GM12872 (cell line): Measurements from ENCODE around the gene PRKAG2.

Experiments
- TF ChIP-seq, protein P1 (sequence below): IDR thresholded peaks from 3 replicates; pipeline ENCODE4 v1.5.1; 2011; ENCODE audit warnings: low read depth, mild to moderate bottlenecking, low read length, moderate library complexity; ENCODE audit not compliant: insufficient read depth

Gene PRKAG2

GRCh38 chr7:151742713-151743480, 134.0 kb downstream of the PRKAG2 start:
- TF ChIP-seq, protein P1, sequence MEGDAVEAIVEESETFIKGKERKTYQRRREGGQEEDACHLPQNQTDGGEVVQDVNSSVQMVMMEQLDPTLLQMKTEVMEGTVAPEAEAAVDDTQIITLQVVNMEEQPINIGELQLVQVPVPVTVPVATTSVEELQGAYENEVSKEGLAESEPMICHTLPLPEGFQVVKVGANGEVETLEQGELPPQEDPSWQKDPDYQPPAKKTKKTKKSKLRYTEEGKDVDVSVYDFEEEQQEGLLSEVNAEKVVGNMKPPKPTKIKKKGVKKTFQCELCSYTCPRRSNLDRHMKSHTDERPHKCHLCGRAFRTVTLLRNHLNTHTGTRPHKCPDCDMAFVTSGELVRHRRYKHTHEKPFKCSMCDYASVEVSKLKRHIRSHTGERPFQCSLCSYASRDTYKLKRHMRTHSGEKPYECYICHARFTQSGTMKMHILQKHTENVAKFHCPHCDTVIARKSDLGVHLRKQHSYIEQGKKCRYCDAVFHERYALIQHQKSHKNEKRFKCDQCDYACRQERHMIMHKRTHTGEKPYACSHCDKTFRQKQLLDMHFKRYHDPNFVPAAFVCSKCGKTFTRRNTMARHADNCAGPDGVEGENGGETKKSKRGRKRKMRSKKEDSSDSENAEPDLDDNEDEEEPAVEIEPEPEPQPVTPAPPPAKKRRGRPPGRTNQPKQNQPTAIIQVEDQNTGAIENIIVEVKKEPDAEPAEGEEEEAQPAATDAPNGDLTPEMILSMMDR: no peak

DNA sequence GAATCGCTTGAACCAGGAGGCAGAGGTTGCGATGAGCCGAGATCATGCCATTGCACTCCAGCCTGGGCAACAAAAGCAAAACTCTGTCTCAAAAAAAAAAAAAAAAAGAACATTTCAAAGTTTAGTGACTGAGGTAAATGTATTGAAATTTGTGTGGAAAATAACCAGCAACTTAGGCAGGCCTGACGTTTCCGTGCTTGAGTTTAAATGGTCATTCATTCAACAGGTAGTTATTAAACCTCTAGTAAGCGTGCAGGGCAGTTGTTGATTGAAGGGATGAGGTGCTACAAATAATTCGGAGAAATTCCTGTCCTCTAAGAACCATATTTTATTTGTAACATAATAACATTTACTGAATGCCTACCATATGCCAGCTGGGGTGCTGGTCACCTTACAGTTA, 135.3 kb downstream of the PRKAG2 start:
- TF ChIP-seq, protein P1: no peak

- TF ChIP-seq, protein P1: no peak
Measured at GRCh38 chr7:151740081-151740851, 136.6 kb downstream of the PRKAG2 start.

GRCh38 chr7:151738925-151739324, 138.0 kb downstream of the PRKAG2 start:
- TF ChIP-seq, protein P1: no peak

DNA sequence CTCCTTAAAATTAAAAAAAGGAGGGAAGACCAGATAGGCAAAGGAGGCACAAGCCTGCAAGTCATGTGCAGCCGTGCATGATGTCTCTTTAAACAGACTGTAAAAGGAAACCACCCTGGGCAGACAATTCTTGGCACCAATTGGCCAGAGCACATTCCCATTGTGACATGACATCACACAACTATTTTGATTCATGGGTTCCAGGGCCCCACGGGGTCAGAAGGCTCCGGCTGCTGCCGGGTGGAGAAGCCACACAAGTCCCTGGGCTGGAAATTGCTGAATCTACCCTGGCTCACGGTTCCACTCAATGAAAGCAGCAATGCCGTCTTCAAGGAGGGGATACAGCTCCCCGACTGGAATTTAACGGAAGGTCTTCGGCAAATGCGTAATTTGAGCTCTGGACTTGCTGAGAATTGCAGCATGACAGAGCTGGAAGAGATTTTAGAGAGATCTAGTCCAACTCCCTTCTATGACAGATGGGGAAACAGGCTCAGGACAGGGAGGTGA, 140.5 kb downstream of the PRKAG2 start:
- TF ChIP-seq, protein P1: no peak; the same call in 2 of the 3 replicates

- TF ChIP-seq, protein P1: no peak
Measured at GRCh38 chr7:151735851-151736402, 141.0 kb downstream of the PRKAG2 start.

DNA sequence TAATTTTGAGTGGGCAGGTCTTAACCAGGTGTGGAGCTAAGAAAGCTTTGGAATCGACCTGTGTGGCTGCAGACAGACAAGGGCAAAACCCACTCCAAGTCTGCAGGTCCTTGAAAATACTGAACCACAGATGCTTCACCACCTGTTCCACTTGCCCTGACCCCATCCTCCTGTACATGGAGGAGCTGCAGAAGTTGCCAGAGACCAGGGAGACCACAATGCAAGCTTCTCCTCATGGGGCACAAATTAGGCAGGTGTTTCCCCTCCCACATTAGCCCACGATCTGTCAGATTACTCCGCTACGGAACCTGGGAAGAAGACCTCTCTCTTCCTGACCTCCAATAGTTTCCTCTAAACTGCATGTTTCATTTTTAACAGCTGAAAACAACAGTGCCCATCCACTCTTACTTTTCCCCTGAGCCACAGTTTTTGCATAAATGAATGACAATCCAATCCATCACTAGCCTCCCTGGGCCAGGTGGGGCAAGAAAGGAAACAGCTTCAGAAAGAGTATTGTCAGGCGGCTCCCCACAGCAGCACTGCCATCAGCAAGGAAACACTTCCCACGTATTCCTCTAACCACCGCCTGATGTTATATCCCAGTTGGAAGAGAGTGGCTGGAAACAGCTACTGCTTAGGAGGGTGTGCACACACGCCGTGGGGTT, 141.6 kb downstream of the PRKAG2 start:
- TF ChIP-seq, protein P1: no peak
